ENCODE measurements around the gene SETD9.

The SETD9 gene, protein sequence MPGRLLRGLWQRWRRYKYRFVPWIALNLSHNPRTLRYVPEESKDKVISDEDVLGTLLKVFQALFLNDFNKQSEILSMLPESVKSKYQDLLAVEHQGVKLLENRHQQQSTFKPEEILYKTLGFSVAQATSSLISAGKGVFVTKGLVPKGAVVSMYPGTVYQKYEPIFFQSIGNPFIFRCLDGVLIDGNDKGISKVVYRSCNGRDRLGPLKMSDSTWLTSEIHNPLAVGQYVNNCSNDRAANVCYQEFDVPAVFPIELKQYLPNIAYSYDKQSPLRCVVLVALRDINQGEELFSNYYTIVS

DNA sequence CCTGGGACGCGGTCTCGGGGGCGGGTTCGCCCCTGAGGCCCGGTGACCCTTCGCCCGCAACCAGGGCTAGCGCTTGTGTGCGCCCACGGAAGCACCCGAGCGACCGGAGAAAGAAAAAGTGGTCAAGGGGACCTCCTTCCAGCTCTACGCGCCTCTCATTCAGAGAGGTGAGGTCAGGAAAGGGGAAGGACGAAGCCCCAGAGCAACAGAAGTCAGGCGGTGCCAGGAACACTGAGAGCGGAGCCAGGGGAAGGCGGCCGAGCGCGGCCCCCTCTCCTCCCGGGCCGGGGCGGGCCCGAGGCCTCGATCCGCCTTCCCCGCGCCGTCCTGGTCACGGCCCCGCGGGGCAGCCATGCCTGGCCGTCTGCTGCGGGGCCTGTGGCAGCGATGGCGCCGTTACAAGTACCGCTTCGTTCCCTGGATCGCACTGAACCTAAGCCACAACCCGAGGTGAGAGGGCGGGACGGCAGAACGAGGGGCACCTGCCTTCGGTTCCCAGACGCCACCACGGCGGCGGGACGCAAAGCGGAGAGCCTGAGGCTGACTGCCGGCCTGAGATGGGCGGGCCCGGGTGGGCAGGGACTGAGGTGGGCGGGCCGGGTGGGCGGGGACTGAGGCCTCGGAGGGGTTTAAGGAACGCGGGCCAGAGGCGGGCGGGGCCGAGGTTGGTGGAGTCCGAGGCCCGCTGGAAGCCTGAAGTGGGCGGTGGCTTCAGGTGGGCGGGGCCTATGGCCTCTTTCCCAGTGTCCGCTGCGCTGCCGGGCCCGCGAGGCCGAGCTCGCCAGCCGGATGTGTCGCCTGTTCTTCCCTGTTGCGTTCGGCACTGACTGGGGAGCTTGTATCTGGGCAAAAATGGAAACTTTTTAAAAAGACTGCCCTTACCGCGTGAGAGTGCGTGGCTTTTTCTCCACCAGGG is at the start of gene SETD9:
Gene SETD9 (plus strand): TSS at position 303 of the 916 bp plus-strand sequence. CDS start 50 bp downstream, at position 353.
- peak within 1 kb of the TSS; percentile 74 for H3K4me3 ChIP-seq (ENCODE audit: low read length)
- DNase-seq (ENCODE audit: low read depth): peak; percentile 96
- TF ChIP-seq, protein P1, sequence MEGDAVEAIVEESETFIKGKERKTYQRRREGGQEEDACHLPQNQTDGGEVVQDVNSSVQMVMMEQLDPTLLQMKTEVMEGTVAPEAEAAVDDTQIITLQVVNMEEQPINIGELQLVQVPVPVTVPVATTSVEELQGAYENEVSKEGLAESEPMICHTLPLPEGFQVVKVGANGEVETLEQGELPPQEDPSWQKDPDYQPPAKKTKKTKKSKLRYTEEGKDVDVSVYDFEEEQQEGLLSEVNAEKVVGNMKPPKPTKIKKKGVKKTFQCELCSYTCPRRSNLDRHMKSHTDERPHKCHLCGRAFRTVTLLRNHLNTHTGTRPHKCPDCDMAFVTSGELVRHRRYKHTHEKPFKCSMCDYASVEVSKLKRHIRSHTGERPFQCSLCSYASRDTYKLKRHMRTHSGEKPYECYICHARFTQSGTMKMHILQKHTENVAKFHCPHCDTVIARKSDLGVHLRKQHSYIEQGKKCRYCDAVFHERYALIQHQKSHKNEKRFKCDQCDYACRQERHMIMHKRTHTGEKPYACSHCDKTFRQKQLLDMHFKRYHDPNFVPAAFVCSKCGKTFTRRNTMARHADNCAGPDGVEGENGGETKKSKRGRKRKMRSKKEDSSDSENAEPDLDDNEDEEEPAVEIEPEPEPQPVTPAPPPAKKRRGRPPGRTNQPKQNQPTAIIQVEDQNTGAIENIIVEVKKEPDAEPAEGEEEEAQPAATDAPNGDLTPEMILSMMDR (conservative IDR thresholded peaks at IDR 0.05; ENCODE audit: low read length): no peak

DNA sequence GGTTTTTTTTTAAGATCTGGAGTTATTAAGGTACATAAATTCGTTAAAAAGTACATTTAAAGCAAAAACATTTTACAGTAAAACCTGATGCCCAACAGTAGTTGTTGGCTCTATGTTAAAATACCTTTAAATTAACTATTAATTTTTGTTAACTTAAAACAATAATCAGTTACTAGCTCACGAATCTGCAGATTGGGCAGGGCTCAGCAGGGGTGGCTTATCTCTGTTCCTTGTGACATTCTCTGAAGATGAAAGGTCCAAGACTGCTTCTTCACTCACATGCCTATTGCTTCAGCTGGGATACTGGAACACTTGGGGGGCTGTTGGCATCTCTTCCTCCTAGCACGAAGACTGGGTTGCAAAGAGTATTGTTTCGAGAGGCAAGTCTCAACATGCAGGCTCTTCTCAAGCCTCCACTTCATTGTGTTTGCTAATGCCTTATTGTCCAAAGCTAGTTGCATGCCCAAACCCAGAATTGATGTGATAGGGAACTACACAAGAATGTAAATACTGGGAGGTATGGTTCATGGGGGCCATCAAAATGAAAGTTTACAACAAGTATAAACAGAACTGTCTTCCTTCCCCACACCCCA is 47.4 kb upstream of the SETD9 start:
- TF ChIP-seq, protein P1 (conservative IDR thresholded peaks at IDR 0.05; ENCODE audit: low read length): no peak
- DNase-seq (ENCODE audit: low read depth): no peak
- no peak overlapping the region for H3K4me3 ChIP-seq (ENCODE audit: low read length)

DNA sequence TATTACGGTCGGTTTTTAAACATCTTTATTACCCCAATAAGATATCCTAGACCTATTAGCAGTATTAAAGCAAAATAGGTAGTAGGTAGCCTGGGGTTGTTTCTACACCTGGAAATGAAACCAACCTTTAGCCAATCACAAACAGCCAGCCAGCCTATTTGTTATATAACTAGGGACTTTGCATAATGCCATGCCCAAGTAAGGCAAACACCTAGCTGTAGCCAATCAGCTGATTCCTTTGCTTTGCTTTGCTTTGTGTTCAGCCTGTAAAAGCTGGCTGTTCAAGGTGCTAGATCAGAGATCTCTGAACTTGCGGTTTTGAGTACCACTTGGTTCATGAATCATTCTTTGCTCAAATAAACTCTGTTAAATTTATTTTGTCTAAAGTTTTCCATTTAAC is 46.5 kb upstream of the SETD9 start:
- no peak for DNase-seq (ENCODE audit: low read depth)
- no peak overlapping the region for H3K4me3 ChIP-seq (ENCODE audit: low read length)
- TF ChIP-seq, protein P1 (conservative IDR thresholded peaks at IDR 0.05; ENCODE audit: low read length): no peak

DNA sequence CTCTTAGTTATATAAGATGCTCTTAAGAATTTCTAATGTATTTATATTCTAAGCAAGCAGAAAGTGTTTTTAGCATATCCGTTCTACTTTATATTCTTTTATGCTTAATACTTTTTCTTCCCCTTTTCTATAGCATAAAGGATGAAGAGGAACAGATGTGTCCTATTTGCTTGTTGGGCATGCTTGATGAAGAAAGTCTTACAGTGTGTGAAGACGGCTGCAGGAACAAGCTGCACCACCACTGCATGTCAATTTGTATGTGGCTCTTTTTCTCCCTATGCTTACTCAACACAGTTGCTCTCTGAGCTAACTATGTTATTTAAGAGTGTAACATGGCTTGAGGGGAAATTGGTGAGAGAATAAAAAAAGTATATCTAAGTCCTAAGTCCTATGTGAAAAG is 37.6 kb upstream of the SETD9 start:
- TF ChIP-seq, protein P1 (conservative IDR thresholded peaks at IDR 0.05; ENCODE audit: low read length): no peak
- DNase-seq (ENCODE audit: low read depth): no peak
- H3K4me3 ChIP-seq (ENCODE audit: low read length): no peak overlapping the region

DNA sequence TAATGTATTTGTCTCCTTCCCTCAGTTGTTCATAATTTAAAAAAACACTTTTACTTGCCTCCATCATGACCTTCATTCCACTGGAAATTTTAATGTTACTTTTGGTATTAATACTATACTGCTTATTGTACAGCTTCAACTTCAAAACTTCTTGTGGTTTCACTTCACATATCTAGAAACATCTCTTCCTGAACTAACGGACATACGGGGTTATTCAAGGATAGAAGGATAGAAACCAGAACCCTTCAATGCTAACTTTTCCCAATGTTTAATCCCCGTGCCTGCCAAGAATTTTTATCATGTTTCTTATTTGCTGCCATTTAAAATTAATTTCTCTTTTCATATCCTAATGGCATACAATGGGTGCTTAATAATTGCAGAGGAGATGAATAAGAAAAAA is 36.3 kb upstream of the SETD9 start:
- DNase-seq (ENCODE audit: low read depth): no peak
- H3K4me3 ChIP-seq (ENCODE audit: low read length): no peak overlapping the region
- TF ChIP-seq, protein P1 (conservative IDR thresholded peaks at IDR 0.05; ENCODE audit: low read length): no peak

DNA sequence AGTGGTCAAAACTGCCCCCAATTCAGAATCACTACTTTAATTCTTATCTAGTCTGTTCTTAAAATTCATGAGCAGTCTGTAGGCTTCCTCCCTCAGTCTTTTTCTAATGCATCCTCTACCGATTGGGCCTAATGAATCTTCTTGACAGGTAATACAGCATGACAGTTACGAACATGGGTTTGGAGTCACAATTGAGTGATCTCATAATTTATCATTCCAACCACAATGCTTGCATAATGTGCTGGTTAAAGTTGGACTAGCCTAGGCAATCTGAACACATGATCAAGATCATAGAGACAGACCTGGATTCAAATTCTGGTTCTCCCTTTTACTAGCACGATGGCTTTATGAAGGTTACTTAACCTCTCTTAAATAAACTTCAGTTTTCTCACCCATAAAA is 33.1 kb upstream of the SETD9 start:
- peak; percentile 3 for DNase-seq (ENCODE audit: low read depth)
- TF ChIP-seq, protein P1 (conservative IDR thresholded peaks at IDR 0.05; ENCODE audit: low read length): no peak
- H3K4me3 ChIP-seq (ENCODE audit: low read length): no peak overlapping the region
